Progenitor cell of endocrine pancreas (in vitro differentiated cells): ENCODE data around the gene TPCN2. TPM values are rescaled to one million over a fixed set of nuclear protein-coding genes. Genes with fewer than 3 reads are reported as not detected.

ENCODE experiments used
- DNase-seq: peaks from one replicate; pipeline ENCODE4 v3.0.0; 2021; ENCODE audit warnings: low spot score; ENCODE audit not compliant: unreplicated experiment
- H3K27ac Mint-ChIP-seq: 2 replicates; pipeline ENCODE4 v1.8.0; 2021; ENCODE audit warnings: mild to moderate bottlenecking, moderate library complexity, mixed read lengths
- H3K27me3 Mint-ChIP-seq: 2 replicates; pipeline ENCODE4 v1.8.0; 2021; ENCODE audit warnings: mixed read lengths
- H3K36me3 Mint-ChIP-seq: 2 replicates; pipeline ENCODE4 v1.8.0; 2022; ENCODE audit warnings: mixed read lengths; ENCODE audit not compliant: insufficient read depth
- H3K4me1 Mint-ChIP-seq: 2 replicates; pipeline ENCODE4 v1.8.0; 2021; ENCODE audit warnings: low read depth, mixed read lengths
- H3K4me3 Mint-ChIP-seq: 2 replicates; pipeline ENCODE4 v1.8.0; 2021; ENCODE audit warnings: low read depth, mild to moderate bottlenecking, moderate library complexity, mixed read lengths
- H3K9me3 Mint-ChIP-seq: 2 replicates; pipeline ENCODE4 v1.8.0; 2021; ENCODE audit warnings: low read depth, mixed read lengths
- total RNA-seq: library from RNA; stranded (reverse); gene quantifications from 2 replicates; pipeline ENCODE4 v1.2.1, GENCODE V29; 2021
- TF ChIP-seq, protein P1 (sequence below): fragments of 200-600 bp; sonication (generic); IDR thresholded peaks from one replicate; pipeline ENCODE4 v1.5.0; 2021; ENCODE audit warnings: antibody characterized with exemption, mild to moderate bottlenecking; ENCODE audit not compliant: unreplicated experiment

Gene TPCN2
- total RNA-seq, 1 donor from 2014 or later, result 19.7 TPM

DNA sequence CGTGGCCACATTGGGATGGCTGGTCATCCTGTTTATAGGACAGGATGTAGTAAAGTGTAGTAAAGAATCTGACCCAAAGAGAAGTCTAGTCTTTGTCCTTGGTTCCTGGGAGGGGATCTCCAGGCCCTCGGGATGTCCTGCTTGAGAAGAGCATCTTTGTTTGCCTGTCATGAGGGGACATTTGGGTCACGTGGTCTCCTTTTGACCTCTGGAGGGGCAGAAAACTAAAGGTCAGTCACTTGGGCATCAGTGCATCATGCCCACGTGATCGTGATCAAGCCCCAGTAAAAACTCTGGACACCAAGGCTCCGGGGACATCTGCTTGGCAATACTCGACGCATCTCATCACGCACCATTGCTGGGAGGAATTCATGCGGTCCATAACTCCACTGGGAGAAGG lies 116.1 kb downstream of the TPCN2 start:
- Mint-ChIP-seq H3K27me3 (peaks cover 13% of the 10 kb centered on the region), H3K4me1 (peaks cover 2% of the 10 kb centered on the region), H3K4me3 (no peak overlapping the region), H3K36me3 (no peaks in the 10 kb centered on the region), H3K9me3 (peaks cover 12% of the 10 kb centered on the region), H3K27ac (no peak overlapping the region)
- no peak for DNase-seq
- TF ChIP-seq, protein P1, sequence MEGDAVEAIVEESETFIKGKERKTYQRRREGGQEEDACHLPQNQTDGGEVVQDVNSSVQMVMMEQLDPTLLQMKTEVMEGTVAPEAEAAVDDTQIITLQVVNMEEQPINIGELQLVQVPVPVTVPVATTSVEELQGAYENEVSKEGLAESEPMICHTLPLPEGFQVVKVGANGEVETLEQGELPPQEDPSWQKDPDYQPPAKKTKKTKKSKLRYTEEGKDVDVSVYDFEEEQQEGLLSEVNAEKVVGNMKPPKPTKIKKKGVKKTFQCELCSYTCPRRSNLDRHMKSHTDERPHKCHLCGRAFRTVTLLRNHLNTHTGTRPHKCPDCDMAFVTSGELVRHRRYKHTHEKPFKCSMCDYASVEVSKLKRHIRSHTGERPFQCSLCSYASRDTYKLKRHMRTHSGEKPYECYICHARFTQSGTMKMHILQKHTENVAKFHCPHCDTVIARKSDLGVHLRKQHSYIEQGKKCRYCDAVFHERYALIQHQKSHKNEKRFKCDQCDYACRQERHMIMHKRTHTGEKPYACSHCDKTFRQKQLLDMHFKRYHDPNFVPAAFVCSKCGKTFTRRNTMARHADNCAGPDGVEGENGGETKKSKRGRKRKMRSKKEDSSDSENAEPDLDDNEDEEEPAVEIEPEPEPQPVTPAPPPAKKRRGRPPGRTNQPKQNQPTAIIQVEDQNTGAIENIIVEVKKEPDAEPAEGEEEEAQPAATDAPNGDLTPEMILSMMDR, result no peak

DNA sequence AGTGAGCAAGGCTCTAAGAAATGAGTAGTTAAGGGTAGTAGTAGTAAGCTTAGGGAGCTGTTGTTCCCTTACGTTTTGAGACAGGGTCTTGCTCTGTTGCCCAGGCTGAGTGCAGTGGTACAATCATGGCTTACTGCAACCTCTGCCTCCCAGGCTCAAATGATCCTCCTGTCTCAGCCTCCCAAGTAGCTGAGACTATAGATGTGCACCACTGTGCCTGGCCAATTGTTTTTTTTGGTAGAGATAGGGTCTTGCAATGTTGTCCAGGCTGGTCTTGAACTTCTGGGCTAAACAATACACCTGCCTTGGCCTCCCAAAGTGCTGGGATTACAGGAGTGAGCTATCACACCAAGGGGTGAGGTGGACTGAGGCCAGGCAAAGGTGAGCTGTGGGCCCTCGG lies 117.0 kb downstream of the TPCN2 start:
- no peak overlapping the region for H3K4me3 Mint-ChIP-seq
- H3K4me1 Mint-ChIP-seq, result peaks cover 2% of the 10 kb centered on the region
- H3K36me3 Mint-ChIP-seq, result no peaks in the 10 kb centered on the region
- H3K27ac Mint-ChIP-seq, result no peak overlapping the region
- DNase-seq, result no peak
- TF ChIP-seq, protein P1, result no peak
- H3K27me3 Mint-ChIP-seq, result peaks cover 13% of the 10 kb centered on the region
- peaks cover 12% of the 10 kb centered on the region for H3K9me3 Mint-ChIP-seq

DNA sequence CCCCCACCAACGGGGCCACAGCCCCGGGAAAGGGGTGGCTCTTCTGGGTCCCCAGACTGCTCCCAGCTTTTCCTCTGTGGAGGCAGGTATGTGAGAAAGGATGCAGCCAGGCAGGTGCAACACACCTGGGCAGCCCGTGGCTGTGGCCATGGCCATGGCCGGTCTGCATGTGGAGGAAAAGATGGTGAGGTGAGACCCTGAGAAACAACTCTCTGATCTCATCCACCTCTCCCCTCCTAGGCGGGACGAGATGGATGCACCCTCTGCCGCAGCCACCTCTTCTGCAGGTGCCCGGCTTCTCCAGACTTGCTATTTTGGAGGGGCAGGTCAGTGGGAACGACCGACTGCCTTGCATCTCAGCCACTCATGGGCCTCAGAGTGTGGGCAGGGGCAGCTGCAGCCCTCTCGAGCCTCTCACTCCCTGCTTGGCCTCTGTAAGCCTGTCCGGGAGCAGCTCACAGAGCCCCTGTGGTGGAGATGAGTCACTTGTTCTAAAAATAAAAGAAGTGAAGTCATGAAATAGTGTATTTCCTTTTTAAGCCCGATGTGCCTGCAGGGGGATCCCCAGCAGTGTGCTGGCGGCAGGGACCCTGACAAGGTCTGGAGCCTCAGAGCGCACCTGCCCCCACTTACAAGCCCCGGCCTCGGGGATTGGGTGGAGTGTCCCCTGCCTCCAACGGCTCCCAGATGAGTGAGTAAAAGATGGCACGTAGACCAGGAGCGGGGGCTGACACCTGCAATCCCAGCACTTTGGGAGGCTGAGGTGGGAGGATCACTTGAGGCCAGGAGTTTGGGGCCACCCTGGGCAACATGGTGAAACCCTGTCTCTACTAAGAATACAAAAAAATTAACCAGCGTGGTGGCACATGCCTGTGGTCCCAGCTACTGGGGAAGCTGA lies 117.7 kb downstream of the TPCN2 start:
- no peak overlapping the region for H3K27ac Mint-ChIP-seq
- peaks cover 12% of the 10 kb centered on the region for H3K9me3 Mint-ChIP-seq
- H3K4me1 Mint-ChIP-seq, result no peaks in the 10 kb centered on the region
- TF ChIP-seq, protein P1, result no peak
- DNase-seq, result no peak
- no peak overlapping the region for H3K4me3 Mint-ChIP-seq
- H3K36me3 Mint-ChIP-seq, result no peaks in the 10 kb centered on the region
- peaks cover 13% of the 10 kb centered on the region for H3K27me3 Mint-ChIP-seq

DNA sequence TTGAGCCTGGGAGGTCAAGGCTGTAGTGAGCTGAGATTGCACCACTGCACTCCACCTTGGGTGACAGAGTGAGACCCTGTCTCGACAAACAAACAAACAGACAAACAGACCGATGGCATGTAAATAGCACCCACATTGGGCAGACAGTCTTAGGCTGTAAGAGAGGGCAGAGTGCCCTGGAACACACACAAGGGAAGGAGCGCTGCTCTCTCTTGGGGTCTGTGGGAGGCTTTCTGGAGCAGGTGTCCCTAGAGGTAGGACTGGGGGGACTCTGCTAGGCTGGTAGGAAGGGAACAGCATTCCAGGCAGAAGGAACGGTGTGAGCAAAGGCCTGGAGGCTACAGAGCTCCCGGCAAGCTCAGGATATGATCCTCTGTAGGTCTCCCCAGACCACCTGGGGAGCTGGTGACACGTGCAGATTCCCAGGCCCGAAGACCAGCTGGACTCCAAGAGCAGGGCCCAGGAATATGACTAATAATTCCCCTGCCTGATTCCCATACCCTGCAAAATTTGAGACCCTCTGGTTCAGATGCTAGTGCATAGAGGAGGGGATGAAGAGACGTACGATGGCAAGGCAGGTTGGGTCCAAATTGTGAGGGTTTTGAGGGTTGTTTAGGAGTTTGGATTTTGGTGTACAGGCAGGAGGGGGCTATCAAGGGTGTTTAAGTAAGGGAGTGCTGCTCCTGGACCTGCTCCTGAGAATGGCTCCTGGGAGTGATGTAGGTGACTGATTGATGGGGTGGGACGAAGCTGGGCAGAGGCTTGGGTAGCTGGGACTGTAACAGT lies 118.6 kb downstream of the TPCN2 start:
- Mint-ChIP-seq H3K27ac (no peak overlapping the region), H3K36me3 (no peaks in the 10 kb centered on the region), H3K27me3 (peaks cover 13% of the 10 kb centered on the region), H3K4me1 (no peaks in the 10 kb centered on the region), H3K4me3 (no peak overlapping the region), H3K9me3 (peaks cover 12% of the 10 kb centered on the region)
- no peak for DNase-seq
- TF ChIP-seq, protein P1, result no peak

DNA sequence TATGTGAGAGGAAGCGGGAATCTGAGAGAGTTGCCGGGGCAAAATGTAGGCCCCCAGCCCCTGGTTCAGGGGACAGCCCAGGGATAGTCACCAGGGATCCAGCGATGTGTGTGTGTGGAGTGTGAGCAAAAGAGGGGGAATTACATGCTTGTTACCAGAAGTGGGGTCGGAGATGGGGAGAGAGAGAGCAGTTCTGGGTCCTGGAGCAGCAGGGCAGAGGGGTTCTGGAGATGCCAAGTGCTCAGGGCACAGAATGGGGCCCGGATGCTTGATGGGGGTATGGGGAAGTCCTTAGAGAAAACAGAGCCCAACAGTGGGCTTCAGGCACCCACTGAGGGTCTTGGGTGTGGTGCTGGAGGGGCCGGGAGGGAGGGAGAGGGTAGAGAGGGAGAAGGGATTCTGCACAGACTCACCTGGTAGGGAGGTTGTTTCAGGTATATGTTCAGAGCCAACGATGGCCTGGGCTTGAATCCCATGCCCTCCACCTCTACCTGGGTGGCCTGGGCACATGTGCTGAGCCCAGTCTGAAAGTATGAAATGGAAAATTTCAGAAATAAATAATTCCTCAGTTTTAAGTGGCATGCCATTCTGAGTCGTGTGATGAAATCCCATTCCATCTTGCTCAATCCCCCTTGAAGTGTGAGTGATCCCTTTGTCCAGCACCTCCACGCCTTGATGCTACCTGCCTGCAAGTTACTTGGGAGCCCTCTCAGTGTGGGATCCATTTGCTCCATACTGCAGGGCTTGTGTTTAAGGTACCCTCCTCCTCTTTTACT lies 119.4 kb downstream of the TPCN2 start:
- H3K4me3 Mint-ChIP-seq, result no peak overlapping the region
- no peak for DNase-seq
- peaks cover 7% of the 10 kb centered on the region for H3K9me3 Mint-ChIP-seq
- H3K27me3 Mint-ChIP-seq, result peaks cover 13% of the 10 kb centered on the region
- TF ChIP-seq, protein P1, result no peak
- H3K36me3 Mint-ChIP-seq, result no peaks in the 10 kb centered on the region
- no peaks in the 10 kb centered on the region for H3K4me1 Mint-ChIP-seq
- no peak overlapping the region for H3K27ac Mint-ChIP-seq
